Right renal cortex interstitium (tissue), 3 donors: Measurements from ENCODE around the gene KIF5A. TPM values are rescaled to one million over a fixed set of nuclear protein-coding genes. Genes with fewer than 3 reads are reported as not detected.
"Not testable (repeated sequence)": the region's sequence is repeated elsewhere in the genome, so short reads cannot be mapped to it uniquely, and the experiment has no call there.

Experiments
- DNase-seq, 3 donors: peaks; one replicate each; pipeline ENCODE4 v3.0.0-alpha.2; 2013; ENCODE audit warnings: low read depth in 3 of 3, low spot score in 2 of 3
- polyA plus RNA-seq, 3 donors: library from polyadenylated mRNA; unstranded; fragments of 120-200 nt; gene quantifications; one replicate each; pipeline ENCODE4 v1.2.1, GENCODE V29; 2013; ENCODE audit not compliant: insufficient read length in 3 of 3

The KIF5A gene
- polyA plus RNA-seq, 3 donors: 0.31 to 0.39 (median 0.32) TPM

- no peak for DNase-seq
Measured at GRCh38 chr12:57614948-57615500, 65.2 kb downstream of the KIF5A start.

- no peak for DNase-seq
Measured at GRCh38 chr12:57615637-57616036, 65.8 kb downstream of the KIF5A start.

- DNase-seq: no peak
Measured at GRCh38 chr12:57616383-57617101, 66.7 kb downstream of the KIF5A start.

- no peak for DNase-seq
Measured at GRCh38 chr12:57617942-57618341, 68.1 kb downstream of the KIF5A start.

- not testable (repeated sequence) for DNase-seq
Measured at GRCh38 chr12:57618431-57618830, 68.6 kb downstream of the KIF5A start.

GRCh38 chr12:57618966-57619433 lies 69.2 kb downstream of the KIF5A start:
- no peak for DNase-seq

DNA sequence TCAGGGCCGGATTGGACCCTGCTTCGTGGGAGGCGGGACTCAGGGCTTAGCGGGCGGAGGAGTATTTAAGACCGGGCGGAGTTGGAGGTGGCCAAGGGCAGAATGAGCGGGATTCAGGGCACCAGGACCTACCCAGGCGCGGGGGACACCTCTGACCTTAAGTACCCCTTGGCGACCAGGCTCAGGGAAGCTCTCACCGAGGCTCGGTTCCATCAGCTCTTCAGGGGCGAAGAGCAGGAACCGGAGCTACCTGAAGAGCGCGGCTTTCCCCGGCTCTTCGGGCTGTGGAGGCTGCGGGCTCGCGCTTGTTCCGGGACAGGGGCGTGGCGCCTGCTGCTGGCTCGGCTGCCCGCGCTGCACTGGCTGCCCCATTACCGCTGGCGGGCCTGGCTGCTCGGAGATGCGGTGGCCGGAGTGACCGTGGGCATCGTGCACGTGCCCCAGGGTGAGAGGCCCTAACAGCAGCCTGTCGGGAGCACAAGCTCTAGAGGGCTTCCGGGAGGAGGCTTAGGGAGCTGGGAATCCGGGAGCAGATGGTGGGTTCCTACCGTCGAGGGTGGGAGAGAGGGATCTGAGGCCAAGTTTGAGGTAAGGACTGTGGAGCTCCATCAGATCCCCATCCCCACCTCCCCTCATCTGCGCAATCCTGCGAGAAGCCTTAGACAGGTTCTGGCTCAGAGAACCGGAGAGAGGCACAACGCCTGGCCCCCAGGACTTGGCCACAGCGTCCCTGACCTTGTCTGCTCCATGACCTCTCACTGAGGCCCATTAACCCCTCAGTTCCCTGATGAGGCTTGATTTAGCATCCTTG lies 69.8 kb downstream of the KIF5A start:
- no peak for DNase-seq

DNA sequence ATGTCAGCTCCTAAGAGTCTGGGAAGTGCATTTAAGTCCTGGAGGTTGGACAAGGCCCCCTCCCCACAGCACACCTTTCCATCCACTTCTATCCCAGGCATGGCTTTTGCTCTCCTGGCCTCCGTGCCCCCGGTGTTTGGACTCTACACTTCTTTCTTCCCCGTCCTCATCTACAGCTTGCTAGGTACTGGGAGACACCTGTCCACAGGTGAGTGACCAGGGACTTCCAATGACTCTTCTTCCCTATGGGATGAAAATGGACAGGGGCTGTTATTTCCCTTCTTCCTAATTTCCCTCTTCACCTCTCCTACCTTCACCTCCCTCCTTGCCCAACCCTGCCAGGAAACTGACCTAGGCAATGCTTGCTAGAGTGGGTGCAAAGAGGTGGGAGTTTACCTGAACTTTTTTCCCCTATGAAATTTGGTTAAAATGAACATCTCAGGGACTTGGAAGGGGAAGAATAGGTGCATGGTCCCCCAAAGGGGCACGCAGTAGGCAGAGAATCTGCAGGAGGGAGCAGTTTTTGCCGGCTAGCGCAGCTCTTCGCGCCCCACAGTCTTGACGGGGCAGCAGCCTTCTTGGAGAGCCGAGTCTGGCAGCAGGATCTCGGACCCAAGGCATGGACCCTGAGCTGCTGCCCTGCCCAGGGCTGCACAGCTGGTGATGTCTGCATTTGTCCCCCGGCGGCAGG lies 70.5 kb downstream of the KIF5A start:
- no peak for DNase-seq

- no peak for DNase-seq
Measured at GRCh38 chr12:57620936-57621496, 71.2 kb downstream of the KIF5A start.

- DNase-seq: no peak
Measured at GRCh38 chr12:57621497-57622292, 71.9 kb downstream of the KIF5A start.

DNA sequence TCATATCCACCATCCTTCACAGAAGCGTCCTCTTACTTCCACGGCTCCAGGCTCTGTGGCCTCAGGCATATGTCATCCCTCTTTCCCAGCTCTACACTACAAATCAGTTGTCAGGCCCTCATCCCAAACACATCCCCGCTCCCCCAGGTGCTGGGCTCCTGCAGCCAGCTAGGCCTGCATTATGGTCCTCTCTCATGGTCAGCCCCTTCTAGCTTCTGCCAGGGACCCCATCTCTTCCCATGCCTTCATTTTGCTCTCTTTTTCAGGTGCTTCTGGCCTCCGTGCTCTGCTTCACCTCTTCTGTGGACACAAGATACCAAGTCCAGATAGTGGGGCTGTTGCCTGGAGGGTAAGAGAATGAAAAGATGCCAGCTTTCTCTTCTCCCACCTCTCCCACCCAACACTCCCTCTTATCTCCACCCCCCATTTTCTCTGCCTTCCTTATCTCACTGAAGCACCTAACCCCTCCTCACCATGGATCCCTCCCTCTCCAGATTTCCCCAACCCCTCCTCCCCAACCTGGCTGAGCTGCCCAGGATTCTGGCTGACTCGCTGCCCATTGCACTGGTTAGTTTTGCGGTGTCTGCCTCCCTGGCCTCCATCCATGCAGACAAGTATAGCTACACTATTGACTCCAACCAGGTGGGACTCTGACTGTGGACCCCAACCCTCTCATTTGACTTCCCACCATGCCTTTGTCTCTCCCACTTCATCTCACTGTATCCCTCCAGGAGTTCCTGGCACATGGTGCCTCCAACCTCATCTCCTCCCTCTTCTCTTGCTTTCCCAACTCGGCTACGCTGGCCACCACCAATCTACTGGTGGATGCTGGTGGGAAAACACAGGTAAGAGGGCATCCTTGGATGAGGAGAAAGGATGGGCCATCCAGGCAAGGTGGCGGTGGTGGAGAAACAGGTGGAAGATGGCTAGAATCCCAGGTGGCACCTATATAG lies 72.7 kb downstream of the KIF5A start:
- DNase-seq: no peak

GRCh38 chr12:57623385-57623784 lies 73.5 kb downstream of the KIF5A start:
- DNase-seq: no peak

GRCh38 chr12:57623811-57624390 lies 74.1 kb downstream of the KIF5A start:
- DNase-seq: no peak

GRCh38 chr12:57624441-57625220 lies 74.8 kb downstream of the KIF5A start:
- no peak for DNase-seq

DNA sequence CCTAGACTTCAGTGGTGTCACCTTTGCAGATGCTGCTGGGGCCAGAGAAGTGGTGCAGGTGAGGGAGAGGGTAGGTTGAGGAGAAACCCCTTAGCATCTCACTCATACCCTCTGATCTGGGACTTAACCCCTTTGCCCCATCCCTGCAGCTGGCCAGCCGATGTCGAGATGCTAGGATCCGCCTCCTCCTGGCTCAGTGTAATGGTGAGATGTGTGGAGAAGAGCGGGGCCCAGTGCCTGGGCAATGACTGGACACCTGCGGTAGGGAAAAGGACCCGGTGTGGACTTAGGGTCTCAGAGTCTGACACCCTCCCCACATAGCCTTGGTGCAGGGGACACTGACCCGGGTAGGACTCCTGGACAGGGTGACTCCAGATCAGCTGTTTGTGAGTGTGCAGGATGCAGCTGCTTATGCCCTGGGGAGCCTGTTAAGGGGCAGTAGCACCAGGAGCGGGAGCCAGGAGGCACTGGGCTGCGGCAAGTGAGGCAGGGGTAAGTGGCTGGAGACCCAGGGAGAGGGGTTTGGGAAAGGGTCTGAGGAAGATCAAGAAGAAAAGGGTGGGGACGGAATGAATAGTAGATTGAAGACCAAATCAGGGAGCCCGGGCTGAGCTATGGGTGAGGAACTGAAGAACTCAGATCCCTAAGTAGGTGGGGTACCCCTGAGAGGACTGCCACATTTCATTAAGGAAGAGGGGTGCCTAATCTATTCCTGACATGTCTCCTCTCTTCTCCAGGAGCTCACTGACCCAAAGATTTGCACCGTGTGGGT lies 75.6 kb downstream of the KIF5A start:
- DNase-seq: no peak

DNA sequence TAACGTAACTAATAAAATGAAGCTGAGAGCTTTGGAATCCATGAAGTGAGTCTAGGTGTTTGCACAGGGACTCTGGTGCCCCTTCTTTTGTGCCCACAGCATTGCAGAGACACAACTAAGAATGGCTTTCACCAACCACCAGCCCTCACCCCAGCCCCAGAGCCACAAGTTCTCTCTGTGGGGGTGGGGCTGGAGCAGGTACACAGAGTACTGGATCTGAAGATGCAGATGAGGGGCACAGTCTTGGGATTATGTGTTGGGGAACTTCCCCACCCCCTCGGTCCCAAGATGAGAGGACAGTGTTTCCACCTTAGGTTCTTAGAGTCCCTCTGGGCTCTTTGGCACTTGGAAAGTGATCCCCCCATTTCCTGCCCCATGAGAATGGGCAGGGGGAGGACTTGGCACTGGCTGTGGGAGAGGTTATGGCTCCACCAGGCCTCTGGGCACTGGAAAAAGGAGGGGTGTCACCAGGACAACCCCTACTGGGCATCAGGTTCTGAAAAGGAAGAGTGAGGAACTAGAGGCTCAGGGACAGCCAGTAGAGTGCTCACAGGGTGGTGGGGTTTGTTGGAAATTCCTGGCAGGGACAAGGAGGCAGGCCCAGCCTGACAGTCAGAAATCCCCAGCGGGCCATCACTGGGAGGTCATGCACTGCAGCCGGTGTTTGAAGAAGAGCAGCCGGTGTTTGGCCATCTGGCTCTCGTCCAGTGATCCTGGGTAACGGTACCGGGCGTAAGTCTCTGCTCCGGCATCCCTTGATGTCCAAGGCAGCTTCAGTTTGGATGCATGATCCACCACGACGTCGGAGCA lies 76.5 kb downstream of the KIF5A start:
- DNase-seq: no peak
